Measurements from ENCODE around the gene PPP1R14C. TPM values are rescaled to one million over a fixed set of nuclear protein-coding genes. Genes with fewer than 3 reads are reported as not detected.

The PPP1R14C gene
- total and polyA plus RNA-seq, 4 donors: 7.8 to 42.3 (median 26.4) TPM

DNA sequence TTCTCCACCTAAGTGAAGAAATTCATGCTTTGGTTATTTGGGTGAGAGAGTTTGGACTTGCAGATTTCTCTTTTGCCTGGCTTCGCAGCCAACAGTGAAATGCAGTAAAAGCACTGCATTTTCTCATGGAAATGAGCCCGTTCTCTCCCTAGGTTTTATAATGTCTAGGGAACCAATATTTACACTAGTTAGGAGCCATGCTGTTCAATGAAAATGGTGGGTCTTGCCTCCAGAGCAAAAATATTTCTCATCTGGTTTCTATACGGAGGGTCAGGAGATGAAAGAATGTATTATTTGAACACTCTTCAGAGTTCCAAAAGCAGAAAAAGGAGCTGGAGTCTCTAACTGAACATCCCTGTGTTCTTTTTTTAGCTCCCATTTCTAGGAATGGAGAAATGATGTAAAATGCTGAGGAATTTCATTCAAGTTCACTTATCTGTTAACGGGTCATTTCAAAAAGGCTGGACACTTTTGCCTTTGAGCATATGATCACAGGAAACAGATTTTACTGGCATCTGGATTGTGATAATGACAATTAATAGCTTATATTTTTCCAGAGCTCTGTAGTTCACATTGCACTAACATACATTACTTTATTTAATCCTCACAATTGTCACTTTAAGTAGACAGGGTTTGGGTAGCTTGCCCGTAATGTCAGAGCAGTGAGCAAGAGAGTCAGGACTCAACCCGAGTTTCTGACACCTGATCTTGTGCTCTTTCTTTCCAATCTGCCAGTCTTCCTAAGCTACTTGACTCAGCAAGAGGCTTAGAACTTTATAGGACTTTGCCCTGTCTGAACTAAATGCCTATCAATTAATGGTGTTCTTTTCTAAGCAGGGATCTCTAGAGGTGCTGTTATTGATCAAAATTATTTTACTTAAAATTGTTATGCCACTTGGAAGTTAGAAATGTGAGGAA lies 78.0 kb downstream of the PPP1R14C start:
- Histone ChIP-seq H3K4me3 (ENCODE audit: low read depth, low read length) (no peak overlapping the region), H3K27ac (ENCODE audit: low read depth, low read length) (no peak overlapping the region), H3K4me1 (ENCODE audit: control insufficient read depth, insufficient read depth, low read length) (no peaks in the 10 kb centered on the region), H3K36me3 (ENCODE audit: control insufficient read depth, insufficient read depth, low read length) (no peaks in the 10 kb centered on the region), H3K9me3 (ENCODE audit: control insufficient read depth, insufficient read depth, low read length) (no peaks in the 10 kb centered on the region), H3K27me3 (ENCODE audit: control insufficient read depth, insufficient read depth, low read length) (peaks cover 4% of the 10 kb centered on the region)
- WGBS (ENCODE audit: insufficient coverage): 55% methylated on average over 2 of the region's 6 CpGs
- peak in 1 of 6 donors; percentile 62 for DNase-seq (ENCODE audit: low read depth in 4 of 6, low spot score in 6 of 6)

DNA sequence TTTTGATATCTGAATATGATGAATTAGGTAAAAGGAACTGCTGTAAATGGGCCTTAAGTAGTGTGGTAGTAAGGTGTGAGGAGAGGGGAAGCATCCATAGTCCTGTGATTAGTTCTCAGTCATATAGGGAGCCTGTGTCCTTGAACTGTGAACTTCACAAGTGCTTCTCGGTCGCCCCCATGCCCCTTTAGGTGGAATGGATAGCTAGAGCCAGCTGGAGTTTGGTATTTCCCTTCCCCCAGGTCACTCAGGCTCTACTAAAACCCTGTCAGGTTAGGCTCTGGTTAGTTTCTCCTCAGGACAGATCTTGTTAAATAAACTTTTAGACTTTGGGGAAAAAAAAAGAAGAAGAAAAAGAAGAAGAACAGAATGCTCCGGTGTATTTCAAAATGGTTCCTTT lies 82.0 kb downstream of the PPP1R14C start:
- Histone ChIP-seq H3K9me3 (ENCODE audit: control insufficient read depth, insufficient read depth, low read length) (no peaks in the 10 kb centered on the region), H3K27ac (ENCODE audit: low read depth, low read length) (no peak overlapping the region), H3K27me3 (ENCODE audit: control insufficient read depth, insufficient read depth, low read length) (peaks cover 3% of the 10 kb centered on the region), H3K4me3 (ENCODE audit: low read depth, low read length) (no peak overlapping the region), H3K4me1 (ENCODE audit: control insufficient read depth, insufficient read depth, low read length) (no peaks in the 10 kb centered on the region), H3K36me3 (ENCODE audit: control insufficient read depth, insufficient read depth, low read length) (no peaks in the 10 kb centered on the region)
- WGBS (ENCODE audit: insufficient coverage): 100% methylated on average over 1 of the region's 3 CpGs
- no peak for DNase-seq (ENCODE audit: low read depth in 4 of 6, low spot score in 6 of 6)

DNA sequence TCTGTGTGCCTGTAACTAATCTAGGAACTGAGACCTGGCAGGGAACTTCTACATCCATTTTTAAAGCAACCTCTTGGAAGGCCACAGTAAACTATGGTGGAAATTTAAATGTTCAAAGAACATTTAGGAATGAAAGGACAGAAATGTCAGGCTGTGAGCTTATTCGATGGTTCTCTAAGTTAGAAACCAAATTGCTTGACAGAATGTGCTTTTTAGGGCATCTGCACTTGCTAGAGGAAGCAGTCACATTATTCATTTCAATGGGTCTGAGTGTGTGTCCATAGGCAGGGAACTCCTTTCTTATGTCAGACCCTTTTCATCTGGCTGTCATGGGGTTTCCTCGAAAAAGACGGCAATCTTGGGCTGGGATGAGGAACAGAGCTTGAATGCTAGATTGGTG lies 84.4 kb downstream of the PPP1R14C start:
- no peaks in the 10 kb centered on the region for H3K36me3 ChIP-seq (ENCODE audit: control insufficient read depth, insufficient read depth, low read length)
- no peak overlapping the region for H3K4me3 ChIP-seq (ENCODE audit: low read depth, low read length)
- DNase-seq (ENCODE audit: low read depth in 4 of 6, low spot score in 6 of 6): peak in 2 of 6 donors; percentile 29 to 39
- H3K9me3 ChIP-seq (ENCODE audit: control insufficient read depth, insufficient read depth, low read length): no peaks in the 10 kb centered on the region
- peaks cover 9% of the 10 kb centered on the region for H3K4me1 ChIP-seq (ENCODE audit: control insufficient read depth, insufficient read depth, low read length)
- no peak overlapping the region for H3K27ac ChIP-seq (ENCODE audit: low read depth, low read length)
- 17% methylated on average over 1 of the region's 3 CpGs for WGBS (ENCODE audit: insufficient coverage)
- no peaks in the 10 kb centered on the region for H3K27me3 ChIP-seq (ENCODE audit: control insufficient read depth, insufficient read depth, low read length)

DNA sequence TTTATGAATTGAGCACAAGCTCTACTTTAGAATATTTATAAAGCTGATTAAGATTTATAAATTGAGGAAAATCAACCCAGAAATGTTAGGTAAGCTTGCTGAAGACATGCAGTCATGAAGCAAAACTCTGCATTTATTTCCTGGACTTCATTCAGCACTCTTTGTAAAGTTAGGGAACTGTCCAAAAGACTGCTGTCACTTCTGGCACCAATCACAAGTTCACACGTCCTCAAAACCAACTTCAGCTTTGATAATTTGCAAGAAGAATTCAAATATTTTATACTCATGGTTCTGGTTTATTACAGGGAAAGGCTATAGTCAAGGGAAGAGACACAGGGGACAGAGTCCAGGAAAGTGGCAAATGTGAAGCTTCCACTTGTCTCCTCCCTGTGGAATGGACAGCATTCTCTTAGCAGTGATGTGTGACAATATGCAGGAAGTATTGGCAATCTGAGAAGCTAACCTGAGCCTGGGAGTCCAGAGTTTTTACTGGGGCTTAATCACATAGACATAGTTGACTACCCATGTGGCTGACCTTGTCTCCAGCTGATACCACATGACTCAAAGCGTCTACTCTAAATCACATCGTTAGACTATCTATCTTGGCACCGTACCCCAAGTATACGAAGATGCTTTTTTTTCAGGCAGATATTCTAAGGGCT lies 85.4 kb downstream of the PPP1R14C start:
- WGBS (ENCODE audit: insufficient coverage): 75% methylated on average over 2 of the region's 5 CpGs
- no peaks in the 10 kb centered on the region for H3K9me3 ChIP-seq (ENCODE audit: control insufficient read depth, insufficient read depth, low read length)

DNA sequence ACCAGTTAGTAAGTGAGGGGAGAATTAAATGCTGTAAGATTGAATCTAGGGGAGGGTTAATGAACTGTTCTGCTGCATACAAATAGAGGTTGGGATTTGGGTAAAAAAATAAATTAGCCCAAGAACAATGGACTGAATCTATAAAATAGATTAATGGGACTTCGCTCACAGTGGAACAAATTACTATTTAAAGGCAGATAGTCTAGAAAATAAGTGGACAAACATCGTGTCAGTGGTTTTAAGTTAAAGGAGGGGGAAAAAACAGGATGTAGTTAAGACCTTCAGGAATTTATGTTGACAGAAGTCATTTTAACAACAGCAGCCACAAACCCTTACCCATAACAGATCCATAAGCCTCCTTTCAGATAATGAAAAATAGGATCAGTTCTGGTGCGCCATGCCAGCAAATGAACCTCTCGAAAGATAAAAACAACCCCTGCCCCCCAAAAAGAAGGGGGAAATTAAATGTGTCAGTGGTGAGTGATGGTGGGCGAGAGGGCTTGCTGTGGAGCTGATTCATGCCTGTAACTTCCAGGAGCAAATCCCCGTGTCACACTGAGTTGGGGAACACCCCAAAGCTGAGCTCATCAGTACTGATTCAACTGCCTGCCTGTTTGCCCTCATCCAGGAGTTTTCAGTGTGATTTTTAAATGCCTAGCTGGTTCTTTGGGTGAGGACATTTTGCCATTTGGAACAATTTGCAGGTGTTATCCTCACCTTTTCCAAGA lies 86.8 kb downstream of the PPP1R14C start:
- WGBS (ENCODE audit: insufficient coverage): 26% methylated on average over 2 of the region's 6 CpGs
- H3K4me1 ChIP-seq (ENCODE audit: control insufficient read depth, insufficient read depth, low read length): peaks cover 9% of the 10 kb centered on the region
- H3K27me3 ChIP-seq (ENCODE audit: control insufficient read depth, insufficient read depth, low read length): no peaks in the 10 kb centered on the region
- no peak overlapping the region for H3K4me3 ChIP-seq (ENCODE audit: low read depth, low read length)
- no peak overlapping the region for H3K27ac ChIP-seq (ENCODE audit: low read depth, low read length)
- H3K9me3 ChIP-seq (ENCODE audit: control insufficient read depth, insufficient read depth, low read length): no peaks in the 10 kb centered on the region
- peak in 1 of 6 donors; percentile 74 for DNase-seq (ENCODE audit: low read depth in 4 of 6, low spot score in 6 of 6)
- H3K36me3 ChIP-seq (ENCODE audit: control insufficient read depth, insufficient read depth, low read length): no peaks in the 10 kb centered on the region

More for the DNA sequence above, 85.4 kb downstream of the PPP1R14C start:
- Histone ChIP-seq H3K4me3 (ENCODE audit: low read depth, low read length) (no peak overlapping the region), H3K4me1 (ENCODE audit: control insufficient read depth, insufficient read depth, low read length) (peaks cover 9% of the 10 kb centered on the region), H3K27me3 (ENCODE audit: control insufficient read depth, insufficient read depth, low read length) (no peaks in the 10 kb centered on the region), H3K27ac (ENCODE audit: low read depth, low read length) (no peak overlapping the region), H3K36me3 (ENCODE audit: control insufficient read depth, insufficient read depth, low read length) (no peaks in the 10 kb centered on the region)
- peak in 1 of 6 donors; percentile 15 for DNase-seq (ENCODE audit: low read depth in 4 of 6, low spot score in 6 of 6)

DNA sequence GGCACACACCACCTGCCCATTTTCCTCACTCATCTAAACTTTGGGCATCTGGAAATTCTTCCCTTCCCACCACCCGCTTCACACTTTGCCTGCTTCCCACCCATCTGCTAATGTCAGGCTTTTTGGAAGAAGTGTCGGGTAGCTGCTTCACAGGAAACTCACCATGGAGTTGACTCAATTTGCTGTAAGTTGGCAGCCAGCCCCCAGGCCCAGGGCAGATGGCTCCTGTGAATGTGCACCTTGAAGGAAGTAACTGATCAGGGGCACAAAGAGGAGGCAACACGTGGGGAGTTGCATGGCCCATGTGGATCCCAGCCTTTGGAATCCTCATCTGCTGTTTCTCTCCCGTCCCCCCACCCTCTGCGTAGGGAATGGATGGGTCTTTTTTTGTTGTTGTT lies 87.3 kb downstream of the PPP1R14C start:
- Histone ChIP-seq H3K4me3 (ENCODE audit: low read depth, low read length) (no peak overlapping the region), H3K9me3 (ENCODE audit: control insufficient read depth, insufficient read depth, low read length) (no peaks in the 10 kb centered on the region), H3K27me3 (ENCODE audit: control insufficient read depth, insufficient read depth, low read length) (no peaks in the 10 kb centered on the region), H3K36me3 (ENCODE audit: control insufficient read depth, insufficient read depth, low read length) (no peaks in the 10 kb centered on the region), H3K4me1 (ENCODE audit: control insufficient read depth, insufficient read depth, low read length) (peaks cover 9% of the 10 kb centered on the region), H3K27ac (ENCODE audit: low read depth, low read length) (no peak overlapping the region)
- 67% methylated on average over 2 of the region's 5 CpGs for WGBS (ENCODE audit: insufficient coverage)
- DNase-seq (ENCODE audit: low read depth in 4 of 6, low spot score in 6 of 6): peak in 1 of 6 donors; percentile 72

DNA sequence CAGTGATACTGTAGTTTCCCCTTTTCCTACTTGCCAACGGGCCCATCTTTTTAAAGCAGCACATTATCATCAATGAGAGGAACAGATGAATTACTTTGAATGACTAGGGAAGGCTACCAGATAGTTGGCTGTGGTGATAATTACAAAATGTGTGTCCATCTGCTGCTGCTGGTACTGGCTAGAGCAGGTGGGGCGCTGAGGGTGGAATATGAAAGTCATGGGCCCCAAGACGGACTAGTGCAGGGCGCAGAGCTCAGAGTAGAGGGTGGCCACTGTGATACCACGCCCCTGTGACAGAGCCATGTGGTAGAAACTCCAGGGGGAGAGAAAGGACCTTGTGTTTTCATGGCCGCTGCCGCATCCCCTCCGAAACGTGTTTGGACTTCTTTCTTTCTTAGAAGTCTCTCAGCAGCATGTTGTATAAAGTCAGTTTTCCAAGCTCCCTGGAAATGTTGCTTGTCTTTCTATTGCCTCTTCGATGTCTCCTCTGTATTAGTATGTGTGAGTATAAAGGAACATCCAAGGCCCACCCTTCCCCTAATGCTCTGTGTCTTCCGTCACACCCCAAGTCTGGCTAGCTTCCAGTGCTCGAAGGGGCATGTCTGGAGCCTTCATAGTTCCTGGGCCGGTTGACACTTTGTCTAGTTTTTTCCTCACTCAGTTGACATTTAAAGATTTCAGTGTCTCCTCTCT lies 88.1 kb downstream of the PPP1R14C start:
- WGBS (ENCODE audit: insufficient coverage): 67% methylated on average over 11 of the region's 13 CpGs
- H3K36me3 ChIP-seq (ENCODE audit: control insufficient read depth, insufficient read depth, low read length): no peaks in the 10 kb centered on the region

DNA sequence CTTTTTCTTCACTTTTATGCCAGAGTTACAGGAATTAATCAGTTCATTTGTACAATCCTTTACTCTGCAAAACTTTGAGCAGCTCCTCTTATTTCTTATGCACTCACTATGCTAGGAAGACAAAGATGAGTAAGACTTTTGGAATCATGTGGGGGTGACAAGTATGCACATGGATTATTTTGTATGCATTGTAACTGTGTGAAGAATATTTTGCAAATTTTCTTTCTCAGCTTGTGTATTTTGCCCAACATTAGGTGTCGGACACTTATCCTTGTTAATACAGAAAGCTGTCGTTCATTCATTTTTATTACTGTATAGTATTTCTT lies 88.6 kb downstream of the PPP1R14C start:
- WGBS (ENCODE audit: insufficient coverage): no CpG with 5 or more reads among the region's 2 CpGs
- DNase-seq (ENCODE audit: low read depth in 4 of 6, low spot score in 6 of 6): no peak
- Histone ChIP-seq H3K4me3 (ENCODE audit: low read depth, low read length) (no peak overlapping the region), H3K27me3 (ENCODE audit: control insufficient read depth, insufficient read depth, low read length) (no peaks in the 10 kb centered on the region), H3K36me3 (ENCODE audit: control insufficient read depth, insufficient read depth, low read length) (no peaks in the 10 kb centered on the region), H3K4me1 (ENCODE audit: control insufficient read depth, insufficient read depth, low read length) (peaks cover 9% of the 10 kb centered on the region), H3K9me3 (ENCODE audit: control insufficient read depth, insufficient read depth, low read length) (no peaks in the 10 kb centered on the region), H3K27ac (ENCODE audit: low read depth, low read length) (no peak overlapping the region)

More for the DNA sequence above, 88.1 kb downstream of the PPP1R14C start:
- Histone ChIP-seq H3K4me3 (ENCODE audit: low read depth, low read length) (no peak overlapping the region), H3K4me1 (ENCODE audit: control insufficient read depth, insufficient read depth, low read length) (peaks cover 9% of the 10 kb centered on the region), H3K27ac (ENCODE audit: low read depth, low read length) (no peak overlapping the region), H3K27me3 (ENCODE audit: control insufficient read depth, insufficient read depth, low read length) (no peaks in the 10 kb centered on the region), H3K9me3 (ENCODE audit: control insufficient read depth, insufficient read depth, low read length) (no peaks in the 10 kb centered on the region)
- peak in 2 of 6 donors; percentile 29 to 69 for DNase-seq (ENCODE audit: low read depth in 4 of 6, low spot score in 6 of 6)

DNA sequence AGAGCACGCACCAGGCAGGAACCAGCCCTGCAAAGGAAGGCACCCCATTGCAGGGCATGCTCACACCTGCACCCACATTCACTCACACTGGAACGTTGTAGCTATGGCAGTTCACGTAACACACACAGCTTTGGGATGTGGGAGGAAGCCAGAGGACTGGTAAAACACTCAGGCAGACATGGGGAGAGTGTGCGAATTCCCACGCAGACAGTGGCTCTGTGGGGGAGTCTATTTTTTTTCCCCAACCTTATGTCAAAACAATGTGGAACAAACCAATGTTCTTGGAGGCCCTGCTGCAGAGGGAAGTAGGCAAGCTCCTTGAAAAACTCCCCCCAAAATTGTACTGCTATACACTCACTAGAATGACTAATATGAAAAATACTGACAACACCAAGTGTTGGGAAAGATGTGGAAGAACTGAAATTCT lies 91.0 kb downstream of the PPP1R14C start:
- Histone ChIP-seq H3K4me3 (ENCODE audit: low read depth, low read length) (no peak overlapping the region), H3K36me3 (ENCODE audit: control insufficient read depth, insufficient read depth, low read length) (no peaks in the 10 kb centered on the region), H3K27ac (ENCODE audit: low read depth, low read length) (no peak overlapping the region), H3K27me3 (ENCODE audit: control insufficient read depth, insufficient read depth, low read length) (no peaks in the 10 kb centered on the region), H3K9me3 (ENCODE audit: control insufficient read depth, insufficient read depth, low read length) (no peaks in the 10 kb centered on the region), H3K4me1 (ENCODE audit: control insufficient read depth, insufficient read depth, low read length) (peaks cover 9% of the 10 kb centered on the region)
- DNase-seq (ENCODE audit: low read depth in 4 of 6, low spot score in 6 of 6): no peak
- 100% methylated on average over 1 of the region's 5 CpGs for WGBS (ENCODE audit: insufficient coverage)
